GM12878 (cell line): ENCODE measurements around the gene ARMC10. TPM values are rescaled to one million over a fixed set of nuclear protein-coding genes. Genes with fewer than 3 reads are reported as not detected.
A peak's percentile ranks its signal among the peaks of the same experiment; 100 is the strongest.

ENCODE experiments used
- ATF7 ChIP-seq: fragments of 450-650 bp; IDR thresholded peaks from 2 replicates; pipeline ENCODE4 v1.6.1; 2016; ENCODE audit warnings: low read depth, mild to moderate bottlenecking
- BMI1 ChIP-seq: fragments of 450-650 bp; IDR thresholded peaks from 2 replicates; pipeline ENCODE4 v1.6.1; 2016; ENCODE audit warnings: mild to moderate bottlenecking, moderate library complexity, borderline replicate concordance
- HDGF ChIP-seq: fragments of 450-650 bp; IDR thresholded peaks from 2 replicates; pipeline ENCODE4 v1.6.1; 2016; ENCODE audit warnings: antibody characterized with exemption
- KDM1A ChIP-seq: fragments of 200-600 bp; sonication (generic); IDR thresholded peaks from 2 replicates; pipeline ENCODE4 v1.6.1; 2016; ENCODE audit warnings: borderline replicate concordance
- MEF2A ChIP-seq: IDR thresholded peaks from 2 replicates; pipeline ENCODE4 v1.6.1; 2011; ENCODE audit warnings: low read depth, mild to moderate bottlenecking, low read length, moderate library complexity; ENCODE audit not compliant: insufficient read depth
- RAD21 ChIP-seq: IDR thresholded peaks from 2 replicates; pipeline ENCODE4 v1.6.1; 2011; ENCODE audit warnings: mild to moderate bottlenecking, low read depth, low read length, moderate library complexity; ENCODE audit not compliant: insufficient read depth
- SMAD5 ChIP-seq: IDR thresholded peaks from 2 replicates; pipeline ENCODE4 v1.6.1; 2016; ENCODE audit warnings: antibody characterized with exemption, low read depth
- SMARCA5 ChIP-seq: fragments of 450-650 bp; IDR thresholded peaks from 2 replicates; pipeline ENCODE4 v1.6.1; 2017; ENCODE audit warnings: mild to moderate bottlenecking
- SP1 ChIP-seq: IDR thresholded peaks from one replicate; pipeline ENCODE4 v1.6.1; 2011; ENCODE audit warnings: low read depth, low read length
- SRF ChIP-seq, 2 experiments: IDR thresholded peaks; 2 replicates each; pipeline ENCODE4 v1.6.1; 2011; ENCODE audit warnings: low read depth in 2 of 2, low read length in 2 of 2, mild to moderate bottlenecking in 1 of 2, moderate library complexity in 1 of 2
- STAT1 ChIP-seq: fragments of 450-650 bp; conservative IDR thresholded peaks from 2 replicates; pipeline ENCODE4 v1.6.1; 2014; ENCODE audit warnings: antibody characterized with exemption, mild to moderate bottlenecking
- SUPT20H ChIP-seq: IDR thresholded peaks from 2 replicates; pipeline ENCODE4 v1.6.1; 2011; ENCODE audit warnings: low read depth, mild to moderate bottlenecking, low read length, moderate library complexity, borderline replicate concordance; ENCODE audit not compliant: control insufficient read depth
- TCF12 ChIP-seq: IDR thresholded peaks from 2 replicates; pipeline ENCODE4 v1.6.1; 2011; ENCODE audit warnings: low read depth, mild to moderate bottlenecking, low read length
- TCF3 ChIP-seq: IDR thresholded peaks from 2 replicates; pipeline ENCODE4 v1.6.1; 2012; ENCODE audit warnings: low read depth, mild to moderate bottlenecking, low read length, borderline replicate concordance; ENCODE audit not compliant: insufficient read depth
- YY1 ChIP-seq: IDR thresholded peaks from 2 replicates; pipeline ENCODE4 v1.6.1; 2011; ENCODE audit warnings: low read depth, mild to moderate bottlenecking, low read length
- polyA plus RNA-seq, 11 experiments: library from polyadenylated mRNA; depleted of rRNA in 4 of 11; unstranded in 6 of 11; stranded (reverse) in 5 of 11; fragments of >200 nt; fragmentation: Nextera tagmentation in 4 of 11; fragmentation: Illumina TruSeq in 1 of 11; extraction: Ambion mirVana in 4 of 11; extraction: Trizol in 1 of 11; gene quantifications; 1 replicate in 1 of 11; 2 replicates in 10 of 11; pipeline versions ENCODE4 v1.2.1 to v1.2.3, GENCODE V29; 2011 to 2016; ENCODE audit warnings: inconsistent platforms in 2 of 11, missing spikeins in 2 of 11, low read depth in 1 of 11
- total RNA-seq, 4 experiments: library from RNA; depleted of rRNA in 3 of 4; stranded (reverse); fragments of >200 nt in 3 of 4; fragmentation: Illumina TruSeq in 1 of 4; extraction: Trizol in 1 of 4; gene quantifications; 2 replicates each; pipeline versions ENCODE4 v1.2.1 to v1.2.3, GENCODE V29; 2013 to 2021
- TF ChIP-seq, protein P1 (sequence below): IDR thresholded peaks from 2 replicates; pipeline ENCODE4 v1.6.1; 2012; ENCODE audit warnings: low read depth, low read length, improper control_type of control experiment
- TF ChIP-seq, protein P2 (sequence below): IDR thresholded peaks from 2 replicates; pipeline ENCODE4 v1.6.1; 2012; ENCODE audit warnings: mild to moderate bottlenecking, low read depth, low read length
- TF ChIP-seq, protein P3 (sequence below): IDR thresholded peaks from 2 replicates; pipeline ENCODE4 v1.6.1; 2012; ENCODE audit warnings: low read depth, low read length, improper control_type of control experiment
- TF ChIP-seq, protein P4 (sequence below): fragments of 450-650 bp; conservative IDR thresholded peaks from 2 replicates; pipeline ENCODE4 v1.6.1; 2017; ENCODE audit warnings: mild to moderate bottlenecking, moderate library complexity
- TF ChIP-seq, protein P5 (sequence below): fragments of 450-650 bp; IDR thresholded peaks from 2 replicates; pipeline ENCODE4 v1.6.1; 2016; ENCODE audit warnings: mild to moderate bottlenecking

Gene ARMC10
- total and polyA plus RNA-seq, 10 of the 15 experiments (the other 5 are each of a cell fraction or from before 2014, with no cell fraction given): 7.0 to 38.2 (median 24.1) TPM

DNA sequence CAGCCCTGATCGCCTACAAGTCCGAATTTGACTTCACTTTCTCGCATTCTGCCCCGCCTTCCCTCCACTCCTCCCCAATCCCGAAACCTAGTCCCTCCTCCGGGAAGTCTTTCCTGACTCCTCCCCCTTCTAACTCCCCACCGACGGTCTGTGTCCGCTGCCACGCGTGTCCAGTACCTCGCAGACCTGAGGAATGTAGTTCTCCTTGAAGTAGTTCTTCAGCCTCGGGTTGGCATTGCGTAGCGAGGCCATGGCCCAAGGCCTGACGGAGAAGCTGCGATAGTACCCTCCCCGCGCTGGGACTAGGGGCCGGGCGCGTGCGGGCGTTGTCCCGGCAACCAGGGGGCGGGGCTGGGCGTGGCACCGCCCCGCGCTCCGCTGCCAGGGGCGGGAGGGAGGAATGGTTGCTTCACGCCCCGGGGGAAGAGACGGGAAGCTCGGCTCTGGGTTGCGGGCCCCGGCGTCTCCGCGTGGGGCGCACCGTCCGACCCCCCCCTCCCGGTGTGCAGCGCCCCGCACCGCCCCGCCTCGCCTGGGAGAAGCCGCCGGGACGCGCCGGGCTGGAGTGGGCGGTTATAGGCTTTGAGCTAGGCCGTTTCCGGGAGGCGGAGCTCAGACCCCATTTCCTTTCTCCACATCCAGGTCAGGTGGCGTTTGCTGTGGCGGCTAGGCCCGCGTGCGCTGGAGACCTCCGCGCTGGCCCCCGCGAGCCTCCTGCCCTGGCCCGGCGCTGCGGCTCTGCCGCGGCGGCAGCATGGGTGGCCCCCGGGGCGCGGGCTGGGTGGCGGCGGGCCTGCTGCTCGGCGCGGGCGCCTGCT lies at the start of gene ARMC10, which contains the start of gene FBXL13 (continued):
- TF ChIP-seq, protein P1, sequence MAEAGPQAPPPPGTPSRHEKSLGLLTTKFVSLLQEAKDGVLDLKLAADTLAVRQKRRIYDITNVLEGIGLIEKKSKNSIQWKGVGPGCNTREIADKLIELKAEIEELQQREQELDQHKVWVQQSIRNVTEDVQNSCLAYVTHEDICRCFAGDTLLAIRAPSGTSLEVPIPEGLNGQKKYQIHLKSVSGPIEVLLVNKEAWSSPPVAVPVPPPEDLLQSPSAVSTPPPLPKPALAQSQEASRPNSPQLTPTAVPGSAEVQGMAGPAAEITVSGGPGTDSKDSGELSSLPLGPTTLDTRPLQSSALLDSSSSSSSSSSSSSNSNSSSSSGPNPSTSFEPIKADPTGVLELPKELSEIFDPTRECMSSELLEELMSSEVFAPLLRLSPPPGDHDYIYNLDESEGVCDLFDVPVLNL: 0 out of 2 replicates have a peak, but pooled peaks have one; percentile 53
- TF ChIP-seq, protein P2, sequence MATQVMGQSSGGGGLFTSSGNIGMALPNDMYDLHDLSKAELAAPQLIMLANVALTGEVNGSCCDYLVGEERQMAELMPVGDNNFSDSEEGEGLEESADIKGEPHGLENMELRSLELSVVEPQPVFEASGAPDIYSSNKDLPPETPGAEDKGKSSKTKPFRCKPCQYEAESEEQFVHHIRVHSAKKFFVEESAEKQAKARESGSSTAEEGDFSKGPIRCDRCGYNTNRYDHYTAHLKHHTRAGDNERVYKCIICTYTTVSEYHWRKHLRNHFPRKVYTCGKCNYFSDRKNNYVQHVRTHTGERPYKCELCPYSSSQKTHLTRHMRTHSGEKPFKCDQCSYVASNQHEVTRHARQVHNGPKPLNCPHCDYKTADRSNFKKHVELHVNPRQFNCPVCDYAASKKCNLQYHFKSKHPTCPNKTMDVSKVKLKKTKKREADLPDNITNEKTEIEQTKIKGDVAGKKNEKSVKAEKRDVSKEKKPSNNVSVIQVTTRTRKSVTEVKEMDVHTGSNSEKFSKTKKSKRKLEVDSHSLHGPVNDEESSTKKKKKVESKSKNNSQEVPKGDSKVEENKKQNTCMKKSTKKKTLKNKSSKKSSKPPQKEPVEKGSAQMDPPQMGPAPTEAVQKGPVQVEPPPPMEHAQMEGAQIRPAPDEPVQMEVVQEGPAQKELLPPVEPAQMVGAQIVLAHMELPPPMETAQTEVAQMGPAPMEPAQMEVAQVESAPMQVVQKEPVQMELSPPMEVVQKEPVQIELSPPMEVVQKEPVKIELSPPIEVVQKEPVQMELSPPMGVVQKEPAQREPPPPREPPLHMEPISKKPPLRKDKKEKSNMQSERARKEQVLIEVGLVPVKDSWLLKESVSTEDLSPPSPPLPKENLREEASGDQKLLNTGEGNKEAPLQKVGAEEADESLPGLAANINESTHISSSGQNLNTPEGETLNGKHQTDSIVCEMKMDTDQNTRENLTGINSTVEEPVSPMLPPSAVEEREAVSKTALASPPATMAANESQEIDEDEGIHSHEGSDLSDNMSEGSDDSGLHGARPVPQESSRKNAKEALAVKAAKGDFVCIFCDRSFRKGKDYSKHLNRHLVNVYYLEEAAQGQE: no peak
- no peak for TF ChIP-seq RAD21
- TF ChIP-seq SMARCA5: peak; percentile 81; the same call in 1 of the 2 replicates
- TF ChIP-seq TCF12: peak; percentile 11; the same call in 1 of the 2 replicates
- 0 out of 2 replicates have a peak, but pooled peaks have one; percentile 8 for TF ChIP-seq SMAD5
- peak; percentile 94 for TF ChIP-seq BMI1
- TF ChIP-seq, protein P3, sequence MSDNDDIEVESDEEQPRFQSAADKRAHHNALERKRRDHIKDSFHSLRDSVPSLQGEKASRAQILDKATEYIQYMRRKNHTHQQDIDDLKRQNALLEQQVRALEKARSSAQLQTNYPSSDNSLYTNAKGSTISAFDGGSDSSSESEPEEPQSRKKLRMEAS: peak; percentile 59; the same call in 1 of the 2 replicates
- TF ChIP-seq KDM1A: no peak
- no peak for TF ChIP-seq MEF2A
- no peak for TF ChIP-seq ATF7
- TF ChIP-seq, protein P4, sequence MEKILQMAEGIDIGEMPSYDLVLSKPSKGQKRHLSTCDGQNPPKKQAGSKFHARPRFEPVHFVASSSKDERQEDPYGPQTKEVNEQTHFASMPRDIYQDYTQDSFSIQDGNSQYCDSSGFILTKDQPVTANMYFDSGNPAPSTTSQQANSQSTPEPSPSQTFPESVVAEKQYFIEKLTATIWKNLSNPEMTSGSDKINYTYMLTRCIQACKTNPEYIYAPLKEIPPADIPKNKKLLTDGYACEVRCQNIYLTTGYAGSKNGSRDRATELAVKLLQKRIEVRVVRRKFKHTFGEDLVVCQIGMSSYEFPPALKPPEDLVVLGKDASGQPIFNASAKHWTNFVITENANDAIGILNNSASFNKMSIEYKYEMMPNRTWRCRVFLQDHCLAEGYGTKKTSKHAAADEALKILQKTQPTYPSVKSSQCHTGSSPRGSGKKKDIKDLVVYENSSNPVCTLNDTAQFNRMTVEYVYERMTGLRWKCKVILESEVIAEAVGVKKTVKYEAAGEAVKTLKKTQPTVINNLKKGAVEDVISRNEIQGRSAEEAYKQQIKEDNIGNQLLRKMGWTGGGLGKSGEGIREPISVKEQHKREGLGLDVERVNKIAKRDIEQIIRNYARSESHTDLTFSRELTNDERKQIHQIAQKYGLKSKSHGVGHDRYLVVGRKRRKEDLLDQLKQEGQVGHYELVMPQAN: peak; percentile 93
- 0 out of 2 replicates have a peak, but pooled peaks have one; percentile 33 for TF ChIP-seq TCF3
- no peak for TF ChIP-seq STAT1
- TF ChIP-seq SP1: peak; percentile 80
- TF ChIP-seq YY1: no peak; the same call in none of the 2 replicates
- TF ChIP-seq HDGF: peak; percentile 82
- TF ChIP-seq SUPT20H: no peak
- TF ChIP-seq, protein P5, sequence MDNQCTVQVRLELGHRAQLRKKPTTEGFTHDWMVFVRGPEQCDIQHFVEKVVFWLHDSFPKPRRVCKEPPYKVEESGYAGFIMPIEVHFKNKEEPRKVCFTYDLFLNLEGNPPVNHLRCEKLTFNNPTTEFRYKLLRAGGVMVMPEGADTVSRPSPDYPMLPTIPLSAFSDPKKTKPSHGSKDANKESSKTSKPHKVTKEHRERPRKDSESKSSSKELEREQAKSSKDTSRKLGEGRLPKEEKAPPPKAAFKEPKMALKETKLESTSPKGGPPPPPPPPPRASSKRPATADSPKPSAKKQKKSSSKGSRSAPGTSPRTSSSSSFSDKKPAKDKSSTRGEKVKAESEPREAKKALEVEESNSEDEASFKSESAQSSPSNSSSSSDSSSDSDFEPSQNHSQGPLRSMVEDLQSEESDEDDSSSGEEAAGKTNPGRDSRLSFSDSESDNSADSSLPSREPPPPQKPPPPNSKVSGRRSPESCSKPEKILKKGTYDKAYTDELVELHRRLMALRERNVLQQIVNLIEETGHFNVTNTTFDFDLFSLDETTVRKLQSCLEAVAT: peak; percentile 29; the same call in 1 of the 2 replicates
- TF ChIP-seq SRF (IDR thresholded peaks at IDR 0.05; ENCODE audit: low read depth in 2 of 2, low read length in 2 of 2): 0 out of 4 replicates have a peak, but pooled peaks of 1 of the 2 experiments have one; percentile 17
